Nephron (organoid): Measurements from ENCODE around the gene HECW1.

ENCODE experiments used
- H3K27ac Mint-ChIP-seq, 3 experiments: 2 replicates each; pipeline ENCODE4 v1.8.0; 2020; ENCODE audit warnings: mixed read lengths in 3 of 3, mild to moderate bottlenecking in 2 of 3, moderate library complexity in 1 of 3
- H3K27me3 Mint-ChIP-seq: 2 replicates; pipeline ENCODE4 v1.8.0; 2021; ENCODE audit warnings: low read depth, mild to moderate bottlenecking, moderate library complexity, mixed read lengths
- H3K36me3 Mint-ChIP-seq: 2 replicates; pipeline ENCODE4 v1.8.0; 2020; ENCODE audit warnings: low read depth, mixed read lengths
- H3K4me1 Mint-ChIP-seq: 2 replicates; pipeline ENCODE4 v1.8.0; 2020; ENCODE audit warnings: mixed read lengths
- H3K4me3 Mint-ChIP-seq, 3 experiments: 2 replicates each; pipeline ENCODE4 v1.8.0; 2020; ENCODE audit warnings: mild to moderate bottlenecking in 3 of 3, mixed read lengths in 3 of 3, moderate library complexity in 2 of 3
- H3K9me3 Mint-ChIP-seq: 2 replicates; pipeline ENCODE4 v1.8.0; 2020; ENCODE audit warnings: mixed read lengths
- CTCF ChIP-seq, 3 experiments: fragments of 200-600 bp; sonication (generic); IDR thresholded peaks; one replicate each; pipeline ENCODE4 v1.5.0; 2021; ENCODE audit warnings: antibody characterized with exemption in 3 of 3; ENCODE audit not compliant: unreplicated experiment in 3 of 3

Gene HECW1

DNA sequence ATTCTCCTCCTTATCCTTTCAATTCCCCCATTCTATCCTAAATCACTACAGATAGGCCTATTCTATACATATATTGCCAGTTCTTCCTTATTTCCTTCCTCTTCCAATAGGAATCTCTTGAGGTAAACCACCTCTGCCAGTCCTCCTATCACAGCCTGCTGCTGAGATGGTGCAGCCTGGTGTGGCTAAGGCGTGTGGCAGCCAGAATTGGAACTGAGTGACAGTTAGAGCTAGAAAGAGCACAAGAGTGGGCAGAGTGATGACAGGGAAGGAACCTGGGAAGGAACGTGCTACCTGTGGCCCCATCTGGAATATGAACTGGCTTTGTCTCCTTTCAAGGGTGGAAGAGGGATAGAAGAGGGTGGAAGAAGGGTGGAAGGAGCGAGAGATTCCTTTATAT lies 187.7 kb downstream of the HECW1 start:
- no peak for TF ChIP-seq CTCF (IDR thresholded peaks at IDR 0.05; ENCODE audit: unreplicated experiment in 3 of 3)
- peaks cover 13% of the 10 kb centered on the region for H3K27me3 Mint-ChIP-seq
- H3K36me3 Mint-ChIP-seq = no peaks in the 10 kb centered on the region
- H3K4me1 Mint-ChIP-seq = peaks cover 39% of the 10 kb centered on the region
- H3K27ac Mint-ChIP-seq = no peak overlapping the region
- no peak overlapping the region for H3K4me3 Mint-ChIP-seq
- no peaks in the 10 kb centered on the region for H3K9me3 Mint-ChIP-seq

DNA sequence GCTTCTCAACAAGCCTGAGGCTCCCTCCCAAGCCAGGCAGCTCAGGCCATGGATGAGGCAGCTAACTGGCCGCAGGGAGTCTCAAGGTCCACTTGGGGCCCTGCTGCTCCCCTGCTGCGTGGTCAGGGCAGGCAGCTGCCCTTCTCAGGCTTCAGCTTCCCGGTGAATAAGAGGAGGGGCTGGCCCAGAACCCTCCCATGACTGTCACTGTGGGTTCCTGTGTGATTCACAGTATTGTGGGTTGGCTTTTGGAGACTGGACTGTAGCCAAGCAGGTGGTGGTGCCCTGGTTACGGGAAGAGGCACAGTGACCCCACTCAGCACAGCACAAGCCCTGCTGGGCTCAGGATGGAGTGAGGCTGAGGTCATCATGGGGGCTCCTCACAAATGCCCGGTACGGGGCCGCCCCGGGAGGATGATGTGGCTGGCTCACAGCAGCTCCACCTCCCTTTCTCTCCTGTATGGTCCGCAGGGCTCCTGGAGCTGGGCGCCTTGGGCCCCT lies 189.8 kb downstream of the HECW1 start:
- TF ChIP-seq CTCF (IDR thresholded peaks at IDR 0.05; ENCODE audit: unreplicated experiment in 3 of 3) = no peak
- no peaks in the 10 kb centered on the region for H3K36me3 Mint-ChIP-seq
- peak overlapping the region in 1 of 3 experiments; percentile 42 for H3K27ac Mint-ChIP-seq

DNA sequence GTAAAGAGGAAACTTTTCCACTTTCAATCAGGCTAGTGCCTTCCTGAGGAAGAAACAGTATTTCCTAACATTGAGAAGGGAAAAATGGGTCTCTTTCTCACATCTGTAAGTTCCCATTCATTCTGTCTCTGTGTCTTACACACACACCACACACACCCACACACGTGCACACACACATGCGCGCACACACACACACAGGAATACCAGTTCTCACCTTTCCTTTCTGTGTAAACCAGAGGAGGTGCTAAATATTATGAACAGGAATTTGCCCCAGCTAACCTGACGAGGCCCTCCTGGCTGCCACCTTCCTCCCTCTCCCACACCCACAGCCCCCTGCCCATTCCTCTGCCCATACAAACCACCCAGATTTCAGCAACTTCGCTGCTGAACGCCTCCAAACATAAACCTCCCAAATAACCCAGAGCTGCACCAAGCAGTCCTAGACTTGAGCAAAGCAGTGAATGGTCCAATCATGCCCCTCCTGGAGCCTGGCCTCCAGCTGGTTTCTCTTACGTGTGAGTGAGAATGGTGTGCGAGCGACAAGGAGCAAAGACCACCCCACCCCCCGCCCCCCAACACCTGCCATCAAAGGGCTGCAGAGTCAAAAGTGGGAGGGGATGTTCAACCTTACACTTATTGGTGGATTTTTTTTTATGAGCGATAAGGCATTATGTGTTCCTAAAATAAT lies 190.5 kb downstream of the HECW1 start:
- Mint-ChIP-seq H3K36me3 (no peaks in the 10 kb centered on the region), H3K9me3 (no peaks in the 10 kb centered on the region), H3K27ac (peak overlapping the region in 2 of 3 experiments; percentile 4 to 15), H3K27me3 (peaks cover 13% of the 10 kb centered on the region), H3K4me3 (no peak overlapping the region), H3K4me1 (peaks cover 22% of the 10 kb centered on the region)
- no peak for TF ChIP-seq CTCF (IDR thresholded peaks at IDR 0.05; ENCODE audit: unreplicated experiment in 3 of 3)

More for the DNA sequence above, 189.8 kb downstream of the HECW1 start:
- H3K4me3 Mint-ChIP-seq = no peak overlapping the region
- no peaks in the 10 kb centered on the region for H3K9me3 Mint-ChIP-seq
- H3K27me3 Mint-ChIP-seq = peaks cover 13% of the 10 kb centered on the region
- H3K4me1 Mint-ChIP-seq = peaks cover 22% of the 10 kb centered on the region

GRCh38 chr7:43303740-43304241 lies 191.3 kb downstream of the HECW1 start:
- H3K9me3 Mint-ChIP-seq = no peaks in the 10 kb centered on the region
- H3K4me1 Mint-ChIP-seq = peaks cover 22% of the 10 kb centered on the region
- H3K27me3 Mint-ChIP-seq = peaks cover 13% of the 10 kb centered on the region
- H3K36me3 Mint-ChIP-seq = no peaks in the 10 kb centered on the region
- H3K4me3 Mint-ChIP-seq = no peak overlapping the region
- no peak for TF ChIP-seq CTCF (IDR thresholded peaks at IDR 0.05; ENCODE audit: unreplicated experiment in 3 of 3)
- no peak overlapping the region for H3K27ac Mint-ChIP-seq

DNA sequence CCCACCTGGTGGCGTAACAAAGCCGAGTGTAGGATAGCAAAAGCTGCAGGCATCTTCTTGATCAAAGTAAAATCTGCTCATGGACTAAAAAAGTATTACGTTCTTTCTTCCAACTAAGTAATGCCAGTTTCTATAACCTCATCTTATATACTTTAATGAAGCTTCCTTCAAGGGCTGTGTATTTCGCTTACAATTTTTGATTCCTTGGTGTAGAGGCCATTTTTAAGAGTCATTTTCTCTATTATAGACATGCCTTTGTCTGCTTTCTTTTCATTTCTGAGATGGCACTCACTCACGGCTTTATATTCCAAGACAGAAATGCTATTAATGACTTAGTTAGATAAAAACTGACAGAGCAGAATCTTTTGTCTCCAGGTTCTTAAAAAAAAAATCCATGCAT lies 194.0 kb downstream of the HECW1 start:
- no peak overlapping the region for H3K27ac Mint-ChIP-seq
- H3K9me3 Mint-ChIP-seq = no peaks in the 10 kb centered on the region
- H3K27me3 Mint-ChIP-seq = peaks cover 2% of the 10 kb centered on the region
- TF ChIP-seq CTCF (IDR thresholded peaks at IDR 0.05; ENCODE audit: unreplicated experiment in 3 of 3) = no peak
- H3K36me3 Mint-ChIP-seq = no peaks in the 10 kb centered on the region
- no peak overlapping the region for H3K4me3 Mint-ChIP-seq
- H3K4me1 Mint-ChIP-seq = peaks cover 22% of the 10 kb centered on the region

- peaks cover 17% of the 10 kb centered on the region for H3K4me1 Mint-ChIP-seq
- H3K27ac Mint-ChIP-seq = no peak overlapping the region
- no peaks in the 10 kb centered on the region for H3K36me3 Mint-ChIP-seq
- no peaks in the 10 kb centered on the region for H3K27me3 Mint-ChIP-seq
- no peak overlapping the region for H3K4me3 Mint-ChIP-seq
- no peaks in the 10 kb centered on the region for H3K9me3 Mint-ChIP-seq
- TF ChIP-seq CTCF (IDR thresholded peaks at IDR 0.05; ENCODE audit: unreplicated experiment in 3 of 3) = no peak
These were observed 195.1 kb downstream of the HECW1 start for GRCh38 chr7:43307522-43307921.
